ENCODE results near the gene BDH1.
"Not testable (repeated sequence)": the region's sequence is repeated elsewhere in the genome, so short reads cannot be mapped to it uniquely, and the experiment has no call there.

BDH1 gene

DNA sequence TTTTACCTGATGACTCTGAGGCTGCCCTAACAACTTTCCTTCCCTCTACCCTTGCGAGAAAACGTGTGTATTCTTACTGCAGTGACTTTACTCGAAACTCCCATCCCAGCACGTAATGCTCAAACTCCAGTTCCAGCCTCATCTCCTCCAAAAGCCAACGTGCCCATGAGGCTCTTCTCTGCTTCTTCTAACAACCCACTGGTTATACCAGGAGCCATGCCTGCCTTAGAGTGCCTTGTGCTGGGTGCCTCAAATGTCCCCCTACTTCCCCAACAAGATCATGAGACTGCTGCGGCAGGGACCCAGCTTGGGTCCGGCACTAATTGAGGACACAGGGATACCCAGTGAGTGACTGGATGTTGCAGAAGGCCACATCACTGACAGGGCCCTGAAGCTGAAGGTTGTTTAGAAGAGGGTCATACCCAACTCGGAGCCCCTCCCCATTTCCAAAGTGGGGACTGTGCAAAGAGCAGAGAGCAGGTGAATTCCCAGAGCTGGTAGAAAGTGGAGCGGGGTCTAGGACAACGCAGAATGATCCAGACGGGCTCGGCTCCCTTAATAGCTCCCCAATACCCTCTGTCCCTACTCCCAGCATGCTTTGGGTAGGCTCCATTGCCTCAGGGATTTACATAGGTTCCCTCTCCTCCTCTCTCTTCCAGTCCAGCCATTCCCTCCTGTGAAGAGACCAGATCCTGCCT lies 71.4 kb downstream of the BDH1 start:
- DNase-seq: no peak

DNA sequence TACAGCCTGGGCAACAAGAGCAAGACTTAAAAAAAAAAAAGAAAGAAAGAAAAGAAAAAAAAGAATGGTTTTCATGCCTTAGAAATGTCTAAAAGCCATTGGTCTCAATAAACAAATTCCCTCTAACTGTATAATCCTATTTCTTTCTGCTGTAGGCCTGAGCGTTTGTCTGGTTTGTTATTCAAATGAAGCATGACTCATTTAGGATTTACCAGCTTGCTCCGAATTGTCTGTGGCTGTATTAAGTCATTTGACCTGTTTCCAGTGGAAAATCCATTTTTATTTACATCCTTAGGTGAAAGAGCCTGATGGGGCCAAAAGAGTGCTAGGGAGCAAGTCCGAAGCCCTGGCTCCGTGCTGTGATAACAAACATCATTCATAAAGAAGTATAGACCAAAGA lies 73.8 kb downstream of the BDH1 start:
- no peak for DNase-seq

DNA sequence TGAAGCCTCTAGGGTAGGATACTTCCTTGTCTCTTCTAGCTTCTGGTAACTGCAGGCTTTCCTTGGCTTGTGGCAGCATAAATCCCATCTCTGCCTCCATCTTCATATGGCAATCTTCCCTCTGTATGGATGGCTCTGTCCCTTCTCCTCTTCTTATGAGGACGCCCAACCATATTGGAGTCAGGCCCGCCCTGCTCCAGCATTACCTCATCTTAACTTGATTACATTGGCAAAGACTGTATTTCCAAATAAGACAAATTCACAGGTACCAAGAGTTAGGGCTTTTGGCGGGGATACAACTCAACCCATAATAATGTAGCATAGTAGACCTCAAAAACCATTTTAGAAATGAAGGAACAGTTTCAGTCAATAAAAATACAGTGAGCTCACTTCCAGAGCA lies 75.4 kb downstream of the BDH1 start:
- no peak for DNase-seq

DNA sequence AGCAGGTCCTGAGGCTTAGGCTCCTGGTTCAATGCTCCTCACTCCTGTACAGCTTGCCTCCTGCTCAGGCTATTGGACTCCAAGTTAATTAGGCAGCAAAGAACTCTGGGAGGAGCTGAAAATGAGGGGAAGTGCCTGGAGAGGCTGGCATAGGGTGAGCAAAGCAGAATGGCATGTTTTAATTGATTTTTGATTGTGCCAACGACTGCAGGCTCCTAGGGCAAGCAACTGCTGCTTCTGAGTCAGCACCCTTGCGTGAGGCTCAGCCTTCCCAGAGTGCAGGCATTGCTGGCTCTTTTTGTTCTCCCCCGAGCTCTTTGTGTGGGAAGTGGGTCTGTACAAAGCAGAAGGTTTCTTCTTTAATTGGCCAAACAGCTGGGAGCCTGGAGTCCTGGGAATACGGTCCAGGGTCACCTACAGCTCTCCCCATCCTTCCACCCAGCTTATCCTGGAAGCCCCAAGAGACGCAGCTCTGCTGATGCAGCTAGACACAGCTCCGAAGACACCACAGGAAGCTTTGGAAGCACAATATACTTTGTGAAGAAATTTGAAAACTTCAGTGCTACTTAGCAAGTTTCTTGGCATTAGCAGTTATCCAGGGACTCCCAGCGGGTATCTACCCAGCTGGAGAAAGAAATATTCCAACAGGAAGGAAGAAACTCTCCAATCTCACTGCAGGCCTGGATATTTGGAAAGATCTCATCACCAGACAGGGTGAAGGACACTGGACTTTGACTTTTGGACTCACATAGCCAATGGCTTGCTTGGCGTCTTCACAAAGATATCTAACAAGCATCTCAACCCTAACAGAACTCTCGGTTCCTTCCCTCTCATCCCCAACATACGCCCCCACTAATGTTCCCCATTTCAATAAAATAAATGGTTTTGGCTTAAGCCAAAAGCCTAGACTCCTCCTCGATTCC lies 76.8 kb downstream of the BDH1 start:
- DNase-seq: no peak

DNA sequence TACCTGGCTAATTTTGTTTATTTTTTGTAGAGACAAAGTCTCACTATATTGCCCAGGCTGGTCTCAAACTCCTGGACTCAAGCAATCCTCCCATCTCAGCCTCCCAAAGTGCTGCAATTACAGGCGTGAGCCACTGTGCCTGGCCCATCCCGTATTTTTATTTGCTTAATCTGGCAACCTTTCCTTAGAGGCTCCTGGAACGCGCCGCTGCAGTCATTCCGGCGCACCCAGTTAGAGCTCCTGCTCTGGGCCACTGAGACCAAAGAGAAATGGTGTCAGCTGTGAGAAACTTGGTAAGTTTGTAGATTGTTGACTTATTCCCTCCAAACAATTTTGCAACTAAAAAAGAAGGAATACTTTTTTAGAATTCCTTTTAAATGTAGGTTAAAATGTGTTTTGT lies 78.0 kb downstream of the BDH1 start:
- not testable (repeated sequence) for DNase-seq

DNA sequence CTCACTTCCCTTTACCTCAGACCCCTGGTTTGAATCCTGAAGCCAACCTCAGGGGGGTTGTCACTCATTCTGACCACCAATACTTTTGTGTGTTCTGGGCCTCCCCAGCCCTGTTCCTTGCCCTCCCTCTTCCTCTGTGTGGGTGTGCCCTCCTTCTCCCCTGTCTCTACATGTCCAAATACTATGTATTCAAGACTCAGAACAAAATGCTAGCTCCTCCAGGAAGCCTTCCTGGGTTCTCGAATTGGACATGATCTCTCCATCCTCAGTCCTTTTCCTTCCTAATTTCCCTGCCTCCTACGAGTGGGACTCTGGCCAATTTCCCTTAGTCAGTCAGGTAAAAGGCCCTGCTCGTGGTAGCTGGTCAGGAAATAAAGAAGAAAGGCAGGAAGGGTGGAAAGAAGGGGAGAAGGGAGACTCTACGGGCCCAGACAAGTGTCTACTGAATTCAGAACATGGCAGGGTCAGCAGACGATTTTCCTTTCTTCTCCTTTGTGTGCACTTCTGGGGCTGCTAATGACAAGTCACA lies 79.7 kb downstream of the BDH1 start:
- DNase-seq: no peak

DNA sequence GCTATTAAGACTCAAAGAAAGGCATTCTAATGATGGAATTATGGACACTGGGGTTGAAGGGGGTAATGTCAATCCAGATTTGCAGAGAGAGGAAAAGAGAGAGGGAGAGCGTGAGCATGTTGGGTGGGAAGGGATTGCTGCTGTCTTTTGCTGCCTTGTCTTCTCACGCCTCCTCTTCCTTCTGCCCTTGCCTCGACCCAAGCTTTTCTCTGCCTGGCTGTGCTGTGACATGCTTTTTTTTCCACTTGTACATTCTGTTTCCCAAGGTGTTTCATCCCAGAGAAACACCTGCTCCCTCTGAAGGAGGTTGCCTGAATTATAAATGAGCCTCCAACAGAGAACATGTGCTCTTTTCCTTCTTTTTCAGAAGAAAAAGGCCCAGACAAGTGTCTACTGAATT lies 80.3 kb downstream of the BDH1 start:
- DNase-seq: no peak

DNA sequence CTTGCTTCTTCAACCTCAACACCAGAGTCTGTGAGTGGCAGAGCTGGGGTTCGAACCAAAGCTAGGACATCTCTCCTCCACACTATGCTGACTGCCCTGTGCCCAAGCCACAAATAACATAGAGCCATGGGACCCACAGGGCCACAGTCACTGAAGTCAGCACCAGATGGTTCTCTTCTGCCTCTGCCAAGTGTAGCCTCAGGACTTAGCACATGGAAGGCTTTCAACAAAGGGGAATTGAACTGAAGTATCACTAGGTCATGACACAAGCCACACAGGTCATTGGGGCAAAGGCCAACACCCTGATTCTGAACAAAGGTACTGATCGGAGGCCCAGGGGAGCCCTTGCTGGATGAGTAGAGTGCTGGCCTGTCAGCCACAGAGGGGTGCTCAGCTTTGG lies 83.6 kb downstream of the BDH1 start:
- no peak for DNase-seq

DNA sequence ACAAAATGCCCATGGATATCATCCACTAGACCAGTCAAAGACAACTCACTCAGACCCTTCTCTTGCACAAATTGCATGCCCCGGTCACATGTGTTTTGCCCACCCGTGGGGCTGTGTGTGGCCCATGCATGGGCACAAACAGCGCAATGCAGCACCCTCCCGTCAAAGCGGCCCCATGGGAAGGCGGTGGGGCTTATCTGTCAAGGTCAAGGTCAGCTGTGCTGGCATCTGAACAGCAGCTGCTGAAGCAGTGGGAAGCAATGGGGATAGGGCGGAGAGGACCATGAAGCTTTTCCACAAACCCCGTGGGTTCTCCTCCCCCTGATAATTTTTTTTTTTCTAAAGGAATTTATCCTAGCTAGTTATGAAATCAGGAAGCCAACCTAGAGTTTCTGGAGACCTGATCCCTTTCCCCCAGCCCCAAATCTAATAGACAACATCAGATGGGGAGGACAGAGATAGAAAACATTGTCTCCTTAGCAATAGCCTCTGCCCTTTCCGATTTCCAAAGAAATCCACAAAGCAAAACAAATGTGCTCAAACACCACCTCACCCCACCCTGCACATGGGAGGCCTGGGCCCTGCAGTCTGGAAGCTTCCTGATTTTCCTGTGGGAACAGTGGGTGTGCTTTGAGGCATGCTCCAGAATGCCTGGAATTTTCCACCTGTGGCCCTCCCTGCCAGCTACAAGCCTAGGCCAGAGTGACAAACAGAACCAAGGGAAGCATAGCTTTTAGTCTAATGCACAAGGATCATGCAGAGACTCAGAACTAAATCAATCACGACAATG lies 84.4 kb downstream of the BDH1 start:
- DNase-seq: no peak

DNA sequence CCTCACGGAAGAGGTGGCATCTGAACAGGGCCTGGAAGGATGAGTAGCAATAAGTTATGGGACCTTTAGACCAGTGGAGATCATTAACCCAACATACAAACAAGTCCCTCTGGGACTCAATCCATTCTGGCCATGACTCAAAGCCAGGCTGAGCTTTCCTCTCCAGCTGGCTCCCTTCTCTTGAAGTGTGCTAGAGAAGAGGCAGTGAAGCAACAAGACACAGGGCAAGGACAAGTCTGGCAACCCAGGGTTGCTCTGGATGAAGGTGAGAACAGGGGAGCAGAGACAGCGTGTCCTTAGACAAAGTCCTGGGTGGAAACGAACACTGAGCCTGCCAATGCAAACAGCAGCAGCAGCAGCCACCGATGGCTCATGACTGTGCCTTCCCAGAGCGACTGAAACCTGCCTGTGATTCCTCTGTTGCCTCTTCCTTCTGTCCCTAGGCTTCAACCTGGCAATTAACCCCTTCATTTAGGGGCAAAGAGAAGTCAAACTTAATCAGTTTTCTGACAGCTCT lies 86.8 kb downstream of the BDH1 start:
- no peak for DNase-seq

DNA sequence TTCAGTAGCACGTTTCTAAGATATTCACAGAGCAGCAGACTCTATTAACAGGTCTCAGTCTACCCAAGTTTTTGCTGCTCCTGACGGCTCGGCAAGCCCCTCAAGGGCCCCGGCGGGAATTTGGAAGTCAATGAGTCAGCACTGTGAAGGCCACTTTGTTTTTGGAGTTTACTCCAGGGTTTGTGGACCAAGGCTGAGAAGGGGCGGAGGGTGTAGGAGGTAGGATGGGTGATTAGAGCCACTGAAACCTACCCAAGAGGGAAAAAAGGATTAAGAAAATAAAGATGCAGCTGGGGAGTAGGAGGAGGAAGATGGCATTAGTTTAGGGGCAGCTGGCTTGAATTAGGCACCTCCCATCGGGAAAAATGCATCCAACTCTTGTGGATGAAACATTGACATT lies 87.6 kb downstream of the BDH1 start:
- no peak for DNase-seq

DNA sequence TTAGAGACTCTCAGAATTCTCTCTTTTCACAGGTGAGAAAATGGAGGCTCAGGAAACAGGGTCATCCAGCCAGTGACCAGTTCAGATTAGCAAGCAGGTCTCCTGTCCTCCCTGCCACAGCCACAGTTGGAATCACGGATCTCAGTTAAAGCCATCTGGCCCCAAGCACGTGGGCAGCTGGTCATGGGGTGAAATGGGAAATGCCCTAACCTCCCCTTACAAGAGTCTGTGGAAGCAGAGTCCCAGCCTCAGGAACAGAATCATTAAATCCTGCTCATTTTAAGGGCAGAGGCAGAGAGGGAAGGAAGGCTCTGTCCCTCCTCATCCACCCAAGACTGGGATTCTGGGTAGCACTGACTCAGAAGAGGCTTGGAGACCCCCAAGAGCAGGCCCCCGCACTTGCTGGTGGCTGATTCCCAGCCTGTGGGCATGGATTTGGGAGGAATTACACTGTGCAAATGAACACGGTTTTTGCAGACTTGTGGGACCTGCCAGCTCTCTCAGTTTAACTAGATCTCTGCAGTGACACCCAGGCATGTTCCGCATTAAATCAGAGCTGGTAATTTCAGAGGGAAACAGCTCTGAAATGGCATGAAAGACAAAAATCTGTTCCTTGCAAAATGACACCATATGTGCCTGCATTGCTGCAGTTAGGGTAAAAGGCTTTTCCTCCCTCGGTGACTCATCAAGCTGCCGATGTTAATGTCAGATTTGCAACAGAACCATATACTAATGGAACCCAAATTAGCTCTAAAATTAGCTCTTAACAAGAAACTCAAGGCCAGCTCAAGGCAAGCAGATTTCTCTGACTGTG lies 89.0 kb downstream of the BDH1 start:
- DNase-seq: no peak

DNA sequence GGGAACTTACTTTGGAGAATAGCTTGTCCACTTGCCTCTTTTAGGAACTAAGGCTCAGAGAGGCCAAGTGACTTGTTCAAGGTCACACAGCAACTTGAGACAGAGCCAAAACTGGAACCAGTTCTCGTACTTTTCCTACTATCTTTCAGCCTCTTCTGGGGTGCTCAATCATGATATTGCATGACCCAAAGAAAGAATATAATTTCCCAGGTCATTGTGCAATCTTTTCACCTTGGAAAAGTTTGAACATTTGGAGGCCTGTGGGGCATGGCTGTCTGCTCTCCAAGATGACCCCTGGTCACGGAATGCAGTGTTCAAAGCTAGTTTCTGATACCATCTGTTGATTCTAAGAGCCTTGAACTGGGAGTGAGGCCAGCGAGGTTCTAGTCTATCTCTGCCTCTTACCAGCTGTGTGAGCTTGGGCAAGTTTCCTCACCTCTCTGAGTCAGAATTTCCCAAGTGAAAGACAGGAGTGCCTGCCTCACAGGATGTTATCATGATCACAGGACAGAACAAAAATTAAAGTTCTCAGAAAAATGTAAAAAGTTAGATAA lies 89.7 kb downstream of the BDH1 start:
- no peak for DNase-seq

DNA sequence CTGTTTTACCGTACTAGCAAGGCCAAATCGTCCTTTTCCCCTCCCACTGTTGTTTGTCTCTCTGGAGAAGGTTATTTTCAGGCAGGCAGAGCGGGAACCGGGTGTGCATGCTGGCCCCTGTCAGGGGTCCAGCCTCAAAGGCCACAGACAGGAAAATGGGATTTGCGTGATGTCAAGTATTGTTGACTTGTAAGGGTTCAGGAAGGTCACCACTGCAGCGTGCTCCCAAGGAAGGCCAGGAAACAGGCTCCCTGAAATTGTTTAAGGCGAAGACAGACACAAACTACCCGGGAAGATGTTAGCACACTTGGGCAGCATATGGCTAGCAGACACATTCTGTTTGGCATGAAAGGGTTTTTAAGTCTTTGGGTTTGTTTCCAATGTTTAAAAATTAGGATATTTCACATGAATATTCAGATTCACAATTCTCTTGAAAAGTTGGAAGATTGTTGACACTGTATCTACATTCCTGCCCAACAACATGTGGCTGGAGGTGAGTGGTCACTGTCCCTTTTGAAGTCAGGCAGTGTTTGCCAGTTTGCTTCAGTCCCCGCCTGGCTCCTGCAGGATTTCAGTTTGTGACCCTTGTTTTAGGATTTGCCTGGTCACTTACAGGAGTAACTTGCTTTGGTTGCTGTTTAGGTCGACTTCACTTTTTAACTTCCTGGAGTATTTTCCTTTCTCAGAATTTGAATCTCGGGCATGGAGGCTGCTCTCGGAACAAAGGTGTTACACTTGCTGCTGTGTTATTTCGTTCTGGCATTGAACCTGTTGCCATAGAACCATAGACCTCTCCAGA lies 90.4 kb downstream of the BDH1 start:
- DNase-seq: no peak

DNA sequence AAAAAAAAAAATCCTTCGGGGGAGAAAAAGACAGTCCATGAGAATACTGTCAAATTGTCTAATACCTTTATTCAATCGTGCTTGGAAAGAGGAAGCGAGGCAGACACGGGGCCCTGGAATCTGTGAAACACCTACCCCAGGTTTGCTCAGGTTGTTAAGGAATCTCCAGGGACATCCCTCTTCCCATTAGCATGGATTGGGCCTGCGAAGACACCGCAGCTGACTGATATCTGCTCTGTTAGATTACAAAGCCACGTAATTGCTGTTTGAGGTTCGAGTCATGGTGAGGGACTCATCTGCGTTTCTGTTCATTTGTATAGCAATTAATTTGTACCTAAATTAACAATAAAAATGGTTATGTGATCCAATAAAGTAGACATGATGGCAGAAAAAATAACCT lies 91.0 kb downstream of the BDH1 start:
- no peak for DNase-seq

DNA sequence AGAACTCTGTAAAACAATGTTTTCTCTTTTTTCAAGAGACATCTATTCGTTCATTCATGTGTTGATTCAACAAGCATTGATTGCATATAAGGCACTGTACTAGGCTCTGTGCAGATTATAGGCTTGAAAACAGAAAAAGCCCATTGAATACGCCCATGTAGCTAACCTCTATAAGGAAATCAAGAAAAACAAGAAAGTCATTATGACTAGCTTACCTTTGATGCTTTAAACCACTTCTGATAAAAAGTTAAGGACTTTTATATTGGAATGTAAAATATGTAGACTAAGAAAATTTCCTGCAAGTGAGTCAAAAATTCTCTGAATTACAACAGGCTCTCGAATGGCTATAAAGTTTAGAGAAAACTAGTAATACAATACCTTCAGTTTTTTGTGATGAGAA lies 92.5 kb downstream of the BDH1 start:
- no peak for DNase-seq

DNA sequence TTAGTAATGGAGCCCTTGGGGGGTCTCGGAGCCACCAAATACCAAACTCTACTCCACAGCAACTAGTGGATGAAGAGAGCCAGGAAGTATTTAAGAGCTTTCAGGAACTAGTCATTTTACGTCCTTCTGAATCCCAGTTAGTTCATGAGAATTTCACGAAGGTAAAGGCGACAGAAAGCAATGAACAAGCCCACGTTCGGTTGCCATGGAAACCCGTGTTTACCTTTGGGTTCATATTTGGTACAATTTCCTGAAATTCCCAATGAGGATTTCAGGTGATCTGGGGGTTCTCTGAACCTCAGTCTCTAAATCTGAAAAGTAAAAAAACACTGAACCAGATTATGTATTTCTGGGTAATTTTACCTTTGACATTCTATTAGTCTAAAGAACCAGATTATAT lies 93.0 kb downstream of the BDH1 start:
- no peak for DNase-seq

DNA sequence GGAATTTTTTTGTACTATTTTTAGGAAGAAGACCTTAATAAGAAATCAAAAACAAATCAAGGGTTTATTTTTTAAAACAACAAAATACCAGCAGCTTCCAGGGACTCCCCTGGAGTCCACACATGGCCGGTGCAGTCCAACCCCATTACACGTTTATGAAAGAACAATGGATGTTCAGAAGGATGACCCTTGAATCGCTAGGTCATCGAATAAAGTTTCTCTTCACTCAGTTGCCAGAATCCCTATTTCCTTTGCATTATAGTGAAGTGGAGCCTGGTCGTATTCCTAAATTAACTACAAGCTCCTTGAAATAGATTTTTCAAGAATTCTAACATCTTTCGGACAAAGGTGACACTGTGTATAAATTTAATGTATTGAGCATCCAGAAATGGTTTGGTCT lies 95.1 kb downstream of the BDH1 start:
- no peak for DNase-seq

DNA sequence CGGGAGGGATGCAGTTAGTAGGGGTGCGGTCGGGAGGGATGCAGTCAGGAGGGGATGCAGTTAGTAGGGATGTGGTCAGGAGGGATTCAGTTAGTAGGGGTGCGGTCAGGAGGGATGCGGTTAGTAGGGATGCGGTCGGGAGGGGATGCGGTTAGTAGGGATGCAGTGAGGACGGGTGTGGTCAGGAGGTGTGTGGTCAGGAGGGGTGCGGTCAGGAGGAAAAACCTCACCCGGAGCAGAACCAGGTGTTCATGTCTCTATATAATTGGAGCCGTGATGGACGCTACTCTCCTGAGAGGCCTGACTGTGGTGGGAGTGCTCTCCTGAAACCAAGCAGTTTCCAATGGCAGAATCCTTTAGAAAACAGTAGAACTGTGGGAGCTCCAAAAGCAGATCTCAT lies 95.8 kb downstream of the BDH1 start:
- no peak for DNase-seq
